Liver (tissue), 9 donors: Measurements from ENCODE around the gene IL1A. TPM values are rescaled to one million over a fixed set of nuclear protein-coding genes. Genes with fewer than 3 reads are reported as not detected.
A peak's percentile ranks its signal among the peaks of the same experiment; 100 is the strongest.

ENCODE experiments used
- DNase-seq: peaks from one replicate; pipeline ENCODE4 v3.0.0-alpha.2; 2017; ENCODE audit warnings: low spot score
- H3K27ac ChIP-seq, 2 donors: one replicate each; pipeline ENCODE4 v1.7.0; 2013; ENCODE audit warnings: inconsistent platforms in 2 of 2, low read length in 2 of 2, control low read depth in 1 of 2, low read depth in 1 of 2, mild to moderate bottlenecking in 1 of 2
- H3K27me3 ChIP-seq, 4 donors: one replicate each; pipeline versions ENCODE4 v1.6.1 to v1.7.0; 2013; ENCODE audit warnings: low read length in 3 of 4, inconsistent platforms in 1 of 4, mild to moderate bottlenecking in 1 of 4, moderate library complexity in 1 of 4; ENCODE audit not compliant: control insufficient read depth in 4 of 4, insufficient read depth in 4 of 4
- H3K36me3 ChIP-seq, 4 donors: one replicate each; pipeline versions ENCODE4 v1.6.1 to v1.7.0; 2013; ENCODE audit warnings: low read length in 3 of 4, mild to moderate bottlenecking in 3 of 4, low read depth in 1 of 4, moderate library complexity in 1 of 4; ENCODE audit not compliant: control insufficient read depth in 4 of 4, insufficient read depth in 3 of 4
- H3K4me1 ChIP-seq, 4 donors: one replicate each; pipeline versions ENCODE4 v1.6.1 to v1.7.0; 2013; ENCODE audit warnings: low read length in 3 of 4, mild to moderate bottlenecking in 3 of 4, moderate library complexity in 1 of 4; ENCODE audit not compliant: control insufficient read depth in 4 of 4, insufficient read depth in 4 of 4
- H3K4me3 ChIP-seq, 3 donors: one replicate each; pipeline versions ENCODE4 v1.6.1 to v1.7.0; 2013; ENCODE audit warnings: low read length in 3 of 3, control low read depth in 1 of 3, low read depth in 1 of 3, mild to moderate bottlenecking in 1 of 3
- H3K9ac ChIP-seq, 2 donors: one replicate each; pipeline ENCODE4 v1.7.0; 2013; ENCODE audit warnings: low read length in 2 of 2, mild to moderate bottlenecking in 2 of 2, moderate library complexity in 2 of 2, control low read depth in 1 of 2, low read depth in 1 of 2
- H3K9me3 ChIP-seq, 4 donors: one replicate each; pipeline versions ENCODE4 v1.6.1 to v1.7.0; 2013; ENCODE audit warnings: low read length in 3 of 4; ENCODE audit not compliant: control insufficient read depth in 4 of 4
- ATF3 ChIP-seq: IDR thresholded peaks from 2 replicates; pipeline ENCODE4 v1.6.1; 2016; ENCODE audit warnings: antibody characterized with exemption
- CTCF ChIP-seq: fragments of 150-350 bp; IDR thresholded peaks from 2 replicates; pipeline ENCODE4 v1.5.1; 2017; ENCODE audit warnings: improper control_type of control experiment, low read depth, low read length; ENCODE audit not compliant: missing input control
- EGR1 ChIP-seq, 2 donors: IDR thresholded peaks; 2 replicates each; pipeline ENCODE4 v1.6.1; 2016 to 2018; ENCODE audit warnings: antibody characterized with exemption in 2 of 2, low read depth in 2 of 2
- FOXA1 ChIP-seq: IDR thresholded peaks from 2 replicates; pipeline ENCODE4 v1.6.1; 2016; ENCODE audit warnings: antibody characterized with exemption
- FOXA2 ChIP-seq: IDR thresholded peaks from 2 replicates; pipeline ENCODE4 v1.6.1; 2016; ENCODE audit warnings: antibody characterized with exemption
- GABPA ChIP-seq, 2 donors: IDR thresholded peaks in 1 of 2; conservative IDR thresholded peaks in 1 of 2; 2 replicates each; pipeline ENCODE4 v1.6.1; 2016; ENCODE audit warnings: antibody characterized with exemption in 2 of 2, mild to moderate bottlenecking in 1 of 2, moderate library complexity in 1 of 2
- HNF4A ChIP-seq, 2 donors: conservative IDR thresholded peaks; 2 replicates each; pipeline ENCODE4 v1.6.1; 2016; ENCODE audit warnings: antibody characterized with exemption in 2 of 2, mild to moderate bottlenecking in 2 of 2
- JUND ChIP-seq, 2 donors: IDR thresholded peaks; 2 replicates each; pipeline ENCODE4 v1.6.1; 2016; ENCODE audit warnings: antibody characterized with exemption in 2 of 2
- MAX ChIP-seq: IDR thresholded peaks from 2 replicates; pipeline ENCODE4 v1.6.1; 2016; ENCODE audit warnings: antibody characterized with exemption
- NR2F2 ChIP-seq: IDR thresholded peaks from 2 replicates; pipeline ENCODE4 v1.6.1; 2016; ENCODE audit warnings: antibody characterized with exemption
- RAD21 ChIP-seq, 2 donors: IDR thresholded peaks; 2 replicates each; pipeline ENCODE4 v1.6.1; 2016; ENCODE audit warnings: antibody characterized with exemption in 2 of 2, mild to moderate bottlenecking in 2 of 2
- REST ChIP-seq: IDR thresholded peaks from 2 replicates; pipeline ENCODE4 v1.6.1; 2016; ENCODE audit warnings: antibody characterized with exemption, mild to moderate bottlenecking
- RXRA ChIP-seq, 2 donors: IDR thresholded peaks; 2 replicates each; pipeline ENCODE4 v1.6.1; 2017 to 2018; ENCODE audit warnings: antibody characterized with exemption in 2 of 2, mild to moderate bottlenecking in 1 of 2
- SP1 ChIP-seq: IDR thresholded peaks from 2 replicates; pipeline ENCODE4 v1.6.1; 2018; ENCODE audit warnings: antibody characterized with exemption, mild to moderate bottlenecking
- TAF1 ChIP-seq: conservative IDR thresholded peaks from 2 replicates; pipeline ENCODE4 v1.6.1; 2016; ENCODE audit warnings: antibody characterized with exemption, mild to moderate bottlenecking
- YY1 ChIP-seq: IDR thresholded peaks from 2 replicates; pipeline ENCODE4 v1.6.1; 2016; ENCODE audit warnings: antibody characterized with exemption, mild to moderate bottlenecking
- ZBTB33 ChIP-seq: IDR thresholded peaks from 2 replicates; pipeline ENCODE4 v1.6.1; 2016; ENCODE audit warnings: antibody characterized with exemption
- WGBS: extraction: QIAGEN DNeasy Blood & Tissue Kit; methylation state at CpG from one replicate; pipeline ENCODE4 v1.1.7; 2013; 5-methylcytosine and 5-hydroxymethylcytosine counted together
- polyA plus RNA-seq, 2 donors: library from polyadenylated mRNA; stranded (reverse) in 1 of 2; unstranded in 1 of 2; fragments of 200-250 nt in 1 of 2; fragments of >200 nt in 1 of 2; fragmentation: Nextera tagmentation in 1 of 2; extraction: Ambion mirVana in 1 of 2; gene quantifications; one replicate each; pipeline versions ENCODE4 v1.2.1 to v1.2.3, GENCODE V29; 2013 to 2015
- total RNA-seq, 2 donors: library from RNA; depleted of rRNA; stranded (reverse); fragments of >200 nt; gene quantifications; one replicate each; pipeline ENCODE4 v1.2.3, GENCODE V29; 2014
- donor health status: healthy.
- donor health status: healthy.
- donor health status: healthy.
- donor health status: healthy.
- donor health status: healthy.

Gene IL1A
- total and polyA plus RNA-seq, 4 donors, result 0.05 TPM; not detected in 3

- Histone ChIP-seq H3K27me3 (no peaks in the 10 kb centered on the region), H3K4me3 (no peak overlapping the region), H3K27ac (no peak overlapping the region), H3K9me3 (no peaks in the 10 kb centered on the region), H3K36me3 (no peaks in the 10 kb centered on the region), H3K4me1 (peaks cover 0 to 2% (median under 1%) of the 10 kb centered on the region in 4 donors), H3K9ac (no peak overlapping the region)
- 73% methylated on average over 4 of the region's 4 CpGs for WGBS
- TF ChIP-seq GABPA (IDR thresholded peaks at IDR 0.05 in 1 of 2, conservative IDR thresholded peaks at IDR 0.05 in 1 of 2) (no peak), HNF4A (conservative IDR thresholded peaks at IDR 0.05) (no peak)
- DNase-seq, result no peak
Observed at GRCh38 chr2:112772322-112772721, 12.0 kb downstream of the IL1A start.

- H3K4me3 ChIP-seq, result peak overlapping the region in 1 of 3 donors; percentile 9
- H3K27ac ChIP-seq, result peak overlapping the region in 1 of 2 donors; percentile 5
- no peak for DNase-seq
- no peaks in the 10 kb centered on the region for H3K36me3 ChIP-seq
- no peak overlapping the region for H3K9ac ChIP-seq
- H3K27me3 ChIP-seq, result no peaks in the 10 kb centered on the region
- peaks cover 2 to 14% (median 12%) of the 10 kb centered on the region in 4 donors for H3K4me1 ChIP-seq
- WGBS, result 60% methylated on average over 1 of the region's 1 CpG
- TF ChIP-seq TAF1 (no peak), CTCF (peak; percentile 11)
- no peaks in the 10 kb centered on the region for H3K9me3 ChIP-seq
Observed at GRCh38 chr2:112768432-112768831, 15.9 kb downstream of the IL1A start.

GRCh38 chr2:112767693-112768330 is 16.5 kb downstream of the IL1A start:
- no peaks in the 10 kb centered on the region for H3K36me3 ChIP-seq
- H3K4me3 ChIP-seq, result peak overlapping the region in 2 of 3 donors; percentile 9 to 11
- no peaks in the 10 kb centered on the region for H3K9me3 ChIP-seq
- H3K27me3 ChIP-seq, result no peaks in the 10 kb centered on the region
- H3K9ac ChIP-seq, result peak overlapping the region in 1 of 2 donors; percentile 30
- H3K27ac ChIP-seq, result peak overlapping the region in 1 of 2 donors; percentile 5
- 53% methylated on average over 6 of the region's 6 CpGs for WGBS
- H3K4me1 ChIP-seq, result peaks cover 2 to 14% (median 12%) of the 10 kb centered on the region in 4 donors
- no peak for DNase-seq
- TF ChIP-seq FOXA2 (no peak), TAF1 (no peak), MAX (no peak), RAD21 (IDR thresholded peaks at IDR 0.05) (no peak), HNF4A (conservative IDR thresholded peaks at IDR 0.05) (no peak), JUND (IDR thresholded peaks at IDR 0.05) (no peak), REST (no peak), FOXA1 (no peak), ZBTB33 (no peak), EGR1 (IDR thresholded peaks at IDR 0.05; ENCODE audit: low read depth in 2 of 2) (no peak), RXRA (IDR thresholded peaks at IDR 0.05) (no peak), CTCF (no peak), GABPA (IDR thresholded peaks at IDR 0.05 in 1 of 2, conservative IDR thresholded peaks at IDR 0.05 in 1 of 2) (no peak), NR2F2 (no peak), SP1 (no peak), ATF3 (no peak), YY1 (no peak)
